Fibroblast of lung (primary cell): ENCODE results near the gene GNE. TPM values are rescaled to one million over a fixed set of nuclear protein-coding genes. Genes with fewer than 3 reads are reported as not detected.

Experiments used
- DNase-seq, 2 donors: peaks; one replicate each; pipeline versions ENCODE4 v3.0.0 to v3.0.0-alpha.2; 2010; ENCODE audit warnings: low read depth in 2 of 2
- H2AFZ ChIP-seq: 2 replicates; pipeline ENCODE4 v1.5.1; 2012; ENCODE audit warnings: low read length, control low read depth, inconsistent platforms
- H3K27ac ChIP-seq: 2 replicates; pipeline ENCODE4 v1.5.1; 2011; ENCODE audit warnings: low read length, control low read depth; ENCODE audit not compliant: insufficient read depth
- H3K27me3 ChIP-seq: 2 replicates; pipeline ENCODE4 v1.5.1; 2011; ENCODE audit warnings: mild to moderate bottlenecking, low read length; ENCODE audit not compliant: control insufficient read depth, insufficient read depth
- H3K36me3 ChIP-seq: 2 replicates; pipeline ENCODE4 v1.5.1; 2011; ENCODE audit warnings: low read length; ENCODE audit not compliant: control insufficient read depth, insufficient read depth
- H3K4me1 ChIP-seq: 2 replicates; pipeline ENCODE4 v1.5.1; 2011; ENCODE audit warnings: low read length; ENCODE audit not compliant: control insufficient read depth, insufficient read depth; ENCODE audit errors: extremely low read depth
- H3K4me2 ChIP-seq: 2 replicates; pipeline ENCODE4 v1.5.1; 2011; ENCODE audit warnings: low read length, control low read depth; ENCODE audit not compliant: insufficient read depth; ENCODE audit errors: extremely low read depth
- H3K4me3 ChIP-seq, 4 experiments: fragments of 200-600 bp in 1 of 4; sonication (generic) in 1 of 4; replicated peaks in 1 of 4; 2 replicates each; pipeline ENCODE4 v1.5.1; 2011 to 2016; ENCODE audit warnings: low read length in 4 of 4, low read depth in 3 of 4, mild to moderate bottlenecking in 3 of 4, control low read depth in 2 of 4, inconsistent platforms in 1 of 4, mixed read lengths in 1 of 4; ENCODE audit not compliant: insufficient read depth in 1 of 4; ENCODE audit errors: control extremely low read depth in 1 of 4
- H3K79me2 ChIP-seq: 2 replicates; pipeline ENCODE4 v1.5.1; 2012; ENCODE audit warnings: mild to moderate bottlenecking, low read length, inconsistent platforms; ENCODE audit not compliant: control insufficient read depth, insufficient read depth
- H3K9ac ChIP-seq: 2 replicates; pipeline ENCODE4 v1.5.1; 2011; ENCODE audit warnings: mild to moderate bottlenecking, low read length, control low read depth; ENCODE audit not compliant: insufficient read depth
- H3K9me3 ChIP-seq: 2 replicates; pipeline ENCODE4 v1.5.1; 2012; ENCODE audit warnings: low read depth, low read length; ENCODE audit not compliant: control insufficient read depth, insufficient read depth
- H4K20me1 ChIP-seq: 2 replicates; pipeline ENCODE4 v1.5.1; 2011; ENCODE audit warnings: low read length; ENCODE audit not compliant: control insufficient read depth, insufficient read depth; ENCODE audit errors: extremely low read depth
- CTCF ChIP-seq, 2 donors: IDR thresholded peaks in 1 of 2; conservative IDR thresholded peaks in 1 of 2; 1 replicate in 1 of 2; 2 replicates in 1 of 2; pipeline ENCODE4 v1.5.1; 2011 to 2012; ENCODE audit warnings: low read length in 2 of 2, control low read depth in 1 of 2, inconsistent platforms in 1 of 2, low read depth in 1 of 2, mild to moderate bottlenecking in 1 of 2
- EZH2 ChIP-seq: IDR thresholded peaks from 2 replicates; pipeline ENCODE4 v1.5.1; 2012; ENCODE audit warnings: low read length, control low read depth, mild to moderate bottlenecking; ENCODE audit errors: missing control alignments
- polyA plus RNA-seq, 2 donors: library from polyadenylated mRNA; depleted of rRNA in 1 of 2; stranded (reverse) in 1 of 2; unstranded in 1 of 2; fragments of >200 nt; gene quantifications; 2 replicates each; pipeline ENCODE4 v1.2.1, GENCODE V29; 2011 to 2012; ENCODE audit warnings: missing spikeins in 1 of 2
- total RNA-seq: library from RNA; depleted of rRNA; stranded (reverse); fragments of >200 nt; gene quantifications from 2 replicates; pipeline ENCODE4 v1.2.1, GENCODE V29; 2014

Gene GNE
- total and polyA plus RNA-seq, 2 donors (not counting 1 experiment from before 2014, with no cell fraction given): 22.1 to 31.2 TPM

- Histone ChIP-seq H3K4me2 (no peak overlapping the region), H3K4me3 (no peak overlapping the region), H3K36me3 (no peaks in the 10 kb centered on the region), H4K20me1 (no peaks in the 10 kb centered on the region), H3K27ac (no peak overlapping the region), H2AFZ (no peak overlapping the region), H3K27me3 (no peaks in the 10 kb centered on the region), H3K9me3 (no peaks in the 10 kb centered on the region), H3K79me2 (no peaks in the 10 kb centered on the region), H3K4me1 (peaks cover 3% of the 10 kb centered on the region), H3K9ac (no peak overlapping the region)
- DNase-seq: peak; percentile 39 to 61
- TF ChIP-seq EZH2 (no peak), CTCF (conservative IDR thresholded peaks at IDR 0.05 in 1 of 2, IDR thresholded peaks at IDR 0.05 in 1 of 2; ENCODE audit: low read depth in 1 of 2, low read length in 2 of 2) (no peak)
These were observed 9.8 kb upstream of the GNE start for GRCh38 chr9:36268007-36268427.

DNA sequence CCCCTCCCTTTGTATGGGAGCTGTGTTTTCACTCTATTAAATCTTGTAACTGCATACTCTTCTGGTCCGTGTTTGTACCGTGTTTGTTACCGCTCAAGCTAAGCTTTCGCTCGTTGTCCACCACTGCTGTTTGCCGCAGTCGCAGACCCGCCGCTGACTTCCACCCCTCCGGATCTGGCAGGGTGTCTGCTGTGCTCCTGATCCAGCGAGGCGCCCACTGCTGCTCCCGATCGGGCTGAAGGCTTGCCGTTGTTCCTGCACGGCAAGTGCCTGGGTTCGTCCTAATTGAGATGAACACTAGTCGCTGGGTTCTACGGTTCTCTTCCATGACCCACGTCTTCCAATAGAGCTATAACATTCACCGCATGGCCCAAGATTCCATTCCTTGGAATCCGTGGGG lies 6.6 kb upstream of the GNE start:
- no peak overlapping the region for H2AFZ ChIP-seq
- DNase-seq: no peak
- TF ChIP-seq CTCF (conservative IDR thresholded peaks at IDR 0.05 in 1 of 2, IDR thresholded peaks at IDR 0.05 in 1 of 2; ENCODE audit: low read depth in 1 of 2, low read length in 2 of 2) (no peak), EZH2 (no peak)
- no peak overlapping the region for H3K9ac ChIP-seq
- H3K79me2 ChIP-seq: no peaks in the 10 kb centered on the region
- no peaks in the 10 kb centered on the region for H3K9me3 ChIP-seq
- H3K36me3 ChIP-seq: no peaks in the 10 kb centered on the region
- H4K20me1 ChIP-seq: no peaks in the 10 kb centered on the region
- H3K4me1 ChIP-seq: peaks cover 3% of the 10 kb centered on the region
- H3K27me3 ChIP-seq: no peaks in the 10 kb centered on the region
- H3K4me3 ChIP-seq: no peak overlapping the region
- H3K4me2 ChIP-seq: no peak overlapping the region
- no peak overlapping the region for H3K27ac ChIP-seq

DNA sequence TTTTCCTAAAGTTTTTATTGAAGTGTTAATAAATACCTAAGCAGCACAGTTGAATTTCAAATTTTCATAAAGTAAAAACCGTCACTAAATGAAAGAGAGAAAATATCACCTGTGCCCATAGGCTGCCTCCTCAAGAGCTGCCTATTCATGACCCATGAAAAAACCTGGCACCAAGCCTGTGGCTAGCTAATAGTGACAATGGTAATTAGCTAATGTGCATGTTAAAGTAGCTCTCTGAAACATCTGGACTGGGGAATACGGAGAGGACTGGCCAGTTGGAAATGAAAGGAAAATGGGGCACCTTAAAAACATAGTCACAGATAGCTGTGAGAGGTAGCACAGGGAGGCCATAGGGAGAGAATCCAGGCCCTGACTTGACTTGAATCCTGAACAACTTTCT lies 5.4 kb upstream of the GNE start:
- no peak overlapping the region for H3K4me2 ChIP-seq
- H3K27ac ChIP-seq: no peak overlapping the region
- no peak for DNase-seq
- H4K20me1 ChIP-seq: no peaks in the 10 kb centered on the region
- no peak overlapping the region for H2AFZ ChIP-seq
- H3K36me3 ChIP-seq: no peaks in the 10 kb centered on the region
- no peaks in the 10 kb centered on the region for H3K79me2 ChIP-seq
- TF ChIP-seq EZH2 (no peak), CTCF (conservative IDR thresholded peaks at IDR 0.05 in 1 of 2, IDR thresholded peaks at IDR 0.05 in 1 of 2; ENCODE audit: low read depth in 1 of 2, low read length in 2 of 2) (no peak)
- peaks cover 3% of the 10 kb centered on the region for H3K4me1 ChIP-seq
- H3K27me3 ChIP-seq: no peaks in the 10 kb centered on the region
- no peaks in the 10 kb centered on the region for H3K9me3 ChIP-seq
- no peak overlapping the region for H3K4me3 ChIP-seq
- H3K9ac ChIP-seq: no peak overlapping the region
